ENCODE measurements around the gene MORN4. TPM values are rescaled to one million over a fixed set of nuclear protein-coding genes. Genes with fewer than 3 reads are reported as not detected.

MORN4 gene
- total RNA-seq, 2 donors from 2014 or later: 0.35 to 1.2 TPM

- DNase-seq (no peak), ATAC-seq (no peak)
- no peaks in the 10 kb centered on the region for H3K36me3 Mint-ChIP-seq (ENCODE audit: low read depth)
- H3K4me1 Mint-ChIP-seq: peaks cover 5% of the 10 kb centered on the region
- H3K27ac Mint-ChIP-seq: no peak overlapping the region
- no peaks in the 10 kb centered on the region for H3K9me3 ChIP-seq (ENCODE audit: control insufficient read depth, low read length, poor library complexity, severe bottlenecking)
- no peaks in the 10 kb centered on the region for H3K27me3 Mint-ChIP-seq
- H3K4me3 Mint-ChIP-seq: no peak overlapping the region
Observed at GRCh38 chr10:97600616-97601015, 32.7 kb downstream of the MORN4 start.

GRCh38 chr10:97599272-97599619 lies 34.1 kb downstream of the MORN4 start:
- Mint-ChIP-seq H3K27ac (no peak overlapping the region), H3K4me1 (peaks cover 5% of the 10 kb centered on the region), H3K4me3 (no peak overlapping the region), H3K27me3 (no peaks in the 10 kb centered on the region), H3K36me3 (ENCODE audit: low read depth) (no peaks in the 10 kb centered on the region)
- H3K9me3 ChIP-seq (ENCODE audit: control insufficient read depth, low read length, poor library complexity, severe bottlenecking): no peaks in the 10 kb centered on the region
- ATAC-seq (no peak), DNase-seq (no peak)

GRCh38 chr10:97598407-97599271 lies 34.7 kb downstream of the MORN4 start:
- DNase-seq: no peak
- H3K4me1 Mint-ChIP-seq: peaks cover 5% of the 10 kb centered on the region
- no peak overlapping the region for H3K27ac Mint-ChIP-seq
- H3K36me3 Mint-ChIP-seq (ENCODE audit: low read depth): no peaks in the 10 kb centered on the region
- no peak for ATAC-seq
- no peak overlapping the region for H3K4me3 Mint-ChIP-seq
- H3K9me3 ChIP-seq (ENCODE audit: control insufficient read depth, low read length, poor library complexity, severe bottlenecking): no peaks in the 10 kb centered on the region
- H3K27me3 Mint-ChIP-seq: no peaks in the 10 kb centered on the region

GRCh38 chr10:97597778-97598177 lies 35.5 kb downstream of the MORN4 start:
- H3K27ac Mint-ChIP-seq: no peak overlapping the region
- ATAC-seq (no peak), DNase-seq (no peak)
- H3K36me3 Mint-ChIP-seq (ENCODE audit: low read depth): no peaks in the 10 kb centered on the region
- H3K4me3 Mint-ChIP-seq: no peak overlapping the region
- H3K4me1 Mint-ChIP-seq: peaks cover 5% of the 10 kb centered on the region
- H3K27me3 Mint-ChIP-seq: no peaks in the 10 kb centered on the region
- no peaks in the 10 kb centered on the region for H3K9me3 ChIP-seq (ENCODE audit: control insufficient read depth, low read length, poor library complexity, severe bottlenecking)

GRCh38 chr10:97596101-97597082 lies 36.9 kb downstream of the MORN4 start:
- Mint-ChIP-seq H3K27me3 (no peaks in the 10 kb centered on the region), H3K4me3 (no peak overlapping the region), H3K36me3 (ENCODE audit: low read depth) (no peaks in the 10 kb centered on the region), H3K27ac (no peak overlapping the region), H3K4me1 (peaks cover 5% of the 10 kb centered on the region)
- no peaks in the 10 kb centered on the region for H3K9me3 ChIP-seq (ENCODE audit: control insufficient read depth, low read length, poor library complexity, severe bottlenecking)
- DNase-seq (no peak), ATAC-seq (no peak)

- ATAC-seq: no peak
- no peak overlapping the region for H3K4me3 Mint-ChIP-seq
- no peaks in the 10 kb centered on the region for H3K27me3 Mint-ChIP-seq
- peaks cover 4% of the 10 kb centered on the region for H3K4me1 Mint-ChIP-seq
- no peak for DNase-seq
- no peaks in the 10 kb centered on the region for H3K36me3 Mint-ChIP-seq (ENCODE audit: low read depth)
- H3K27ac Mint-ChIP-seq: no peak overlapping the region
- no peaks in the 10 kb centered on the region for H3K9me3 ChIP-seq (ENCODE audit: control insufficient read depth, low read length, poor library complexity, severe bottlenecking)
Observed at GRCh38 chr10:97593421-97593820, 39.9 kb downstream of the MORN4 start.

- no peak overlapping the region for H3K4me3 Mint-ChIP-seq
- H3K36me3 Mint-ChIP-seq (ENCODE audit: low read depth): no peaks in the 10 kb centered on the region
- H3K27me3 Mint-ChIP-seq: no peaks in the 10 kb centered on the region
- peak overlapping the region; percentile 49 for H3K27ac Mint-ChIP-seq
- H3K9me3 ChIP-seq (ENCODE audit: control insufficient read depth, low read length, poor library complexity, severe bottlenecking): no peaks in the 10 kb centered on the region
- ATAC-seq (no peak), DNase-seq (no peak)
- no peaks in the 10 kb centered on the region for H3K4me1 Mint-ChIP-seq
Observed at GRCh38 chr10:97590748-97591495, 42.4 kb downstream of the MORN4 start.

GRCh38 chr10:97590082-97590747 lies 43.1 kb downstream of the MORN4 start:
- H3K36me3 Mint-ChIP-seq (ENCODE audit: low read depth): no peaks in the 10 kb centered on the region
- DNase-seq (no peak), ATAC-seq (peak; percentile 12)
- no peaks in the 10 kb centered on the region for H3K9me3 ChIP-seq (ENCODE audit: control insufficient read depth, low read length, poor library complexity, severe bottlenecking)
- no peaks in the 10 kb centered on the region for H3K4me1 Mint-ChIP-seq
- no peaks in the 10 kb centered on the region for H3K27me3 Mint-ChIP-seq
- H3K4me3 Mint-ChIP-seq: no peak overlapping the region
- H3K27ac Mint-ChIP-seq: no peak overlapping the region

GRCh38 chr10:97589479-97589878 lies 43.8 kb downstream of the MORN4 start, which contains the start of gene C10orf62:
Gene C10orf62 (plus strand): TSS chr10:97589721. CDS start chr10:97589898, 177 bp downstream.
- Mint-ChIP-seq H3K36me3 (ENCODE audit: low read depth) (no peaks in the 10 kb centered on the region), H3K4me3 (no peak within 1 kb of the TSS), H3K4me1 (no peaks in the 10 kb centered on the region), H3K27me3 (no peaks in the 10 kb centered on the region), H3K27ac (no peak within 1 kb of the TSS)
- H3K9me3 ChIP-seq (ENCODE audit: control insufficient read depth, low read length, poor library complexity, severe bottlenecking): no peaks in the 10 kb centered on the region
- no peak for ATAC-seq
- no peak for DNase-seq

GRCh38 chr10:97587183-97587582 lies 46.1 kb downstream of the MORN4 start:
- no peak overlapping the region for H3K27ac Mint-ChIP-seq
- no peak for DNase-seq
- no peaks in the 10 kb centered on the region for H3K4me1 Mint-ChIP-seq
- H3K36me3 Mint-ChIP-seq (ENCODE audit: low read depth): no peaks in the 10 kb centered on the region
- no peak overlapping the region for H3K4me3 Mint-ChIP-seq
- no peaks in the 10 kb centered on the region for H3K9me3 ChIP-seq (ENCODE audit: control insufficient read depth, low read length, poor library complexity, severe bottlenecking)
- H3K27me3 Mint-ChIP-seq: no peaks in the 10 kb centered on the region
- ATAC-seq: no peak

- Mint-ChIP-seq H3K27me3 (no peaks in the 10 kb centered on the region), H3K27ac (no peak overlapping the region), H3K4me1 (no peaks in the 10 kb centered on the region), H3K36me3 (ENCODE audit: low read depth) (no peaks in the 10 kb centered on the region), H3K4me3 (no peak overlapping the region)
- DNase-seq (no peak), ATAC-seq (no peak)
- H3K9me3 ChIP-seq (ENCODE audit: control insufficient read depth, low read length, poor library complexity, severe bottlenecking): no peaks in the 10 kb centered on the region
Observed at GRCh38 chr10:97585439-97585811, 47.9 kb downstream of the MORN4 start.

GRCh38 chr10:97584798-97585438 lies 48.4 kb downstream of the MORN4 start:
- Mint-ChIP-seq H3K36me3 (ENCODE audit: low read depth) (no peaks in the 10 kb centered on the region), H3K27me3 (peaks cover 2% of the 10 kb centered on the region), H3K4me1 (peaks cover 3% of the 10 kb centered on the region), H3K27ac (no peak overlapping the region), H3K4me3 (no peak overlapping the region)
- DNase-seq (no peak), ATAC-seq (no peak)
- H3K9me3 ChIP-seq (ENCODE audit: control insufficient read depth, low read length, poor library complexity, severe bottlenecking): no peaks in the 10 kb centered on the region
